ENCODE results near the gene KLK14.

The KLK14 gene

GRCh38 chr19:51093101-51093500, 10.4 kb upstream of the KLK14 start:
- peaks cover 2% of the 10 kb centered on the region; the same call in 1 of the 2 replicates for H4K20me1 ChIP-seq (ENCODE audit: low read depth, low read length)
- no peaks in the 10 kb centered on the region for H3K9me3 ChIP-seq (ENCODE audit: insufficient read depth, low read length)
- no peaks in the 10 kb centered on the region for H3K36me3 ChIP-seq (ENCODE audit: low read length)
- no peak overlapping the region for H3K4me2 ChIP-seq (ENCODE audit: low read depth, low read length, poor library complexity, severe bottlenecking)
- no peak overlapping the region for H2AFZ ChIP-seq (ENCODE audit: low read depth, low read length, severe bottlenecking)
- H3K79me2 ChIP-seq (ENCODE audit: insufficient read depth, low read length): no peaks in the 10 kb centered on the region
- no peak overlapping the region for H3K4me3 ChIP-seq (ENCODE audit: insufficient read depth, low read length, poor library complexity, severe bottlenecking)
- no peak overlapping the region for H3K27ac ChIP-seq (ENCODE audit: low read depth, low read length)
- no peak overlapping the region for H3K9ac ChIP-seq (ENCODE audit: low read length)
- H3F3A ChIP-seq (ENCODE audit: insufficient read depth): no peaks in the 10 kb centered on the region
- no peak for TF ChIP-seq EZH2phosphoT487 (conservative IDR thresholded peaks at IDR 0.05; ENCODE audit: low read length)
- TF ChIP-seq CTCF (IDR thresholded peaks at IDR 0.05; ENCODE audit: insufficient read depth, low read length, poor library complexity, severe bottlenecking): no peak
- no peaks in the 10 kb centered on the region for H3K9me2 ChIP-seq (replicated peaks; ENCODE audit: insufficient read depth, low read length)
- no peaks in the 10 kb centered on the region for H3K27me3 ChIP-seq (ENCODE audit: low read length)

- no peaks in the 10 kb centered on the region for H3K9me2 ChIP-seq (replicated peaks; ENCODE audit: insufficient read depth, low read length)
- H4K20me1 ChIP-seq (ENCODE audit: low read depth, low read length): peaks cover 2% of the 10 kb centered on the region; the same call in 1 of the 2 replicates
- H3K27ac ChIP-seq (ENCODE audit: low read depth, low read length): no peak overlapping the region
Measured at GRCh38 chr19:51091895-51092873, 9.5 kb upstream of the KLK14 start.

DNA sequence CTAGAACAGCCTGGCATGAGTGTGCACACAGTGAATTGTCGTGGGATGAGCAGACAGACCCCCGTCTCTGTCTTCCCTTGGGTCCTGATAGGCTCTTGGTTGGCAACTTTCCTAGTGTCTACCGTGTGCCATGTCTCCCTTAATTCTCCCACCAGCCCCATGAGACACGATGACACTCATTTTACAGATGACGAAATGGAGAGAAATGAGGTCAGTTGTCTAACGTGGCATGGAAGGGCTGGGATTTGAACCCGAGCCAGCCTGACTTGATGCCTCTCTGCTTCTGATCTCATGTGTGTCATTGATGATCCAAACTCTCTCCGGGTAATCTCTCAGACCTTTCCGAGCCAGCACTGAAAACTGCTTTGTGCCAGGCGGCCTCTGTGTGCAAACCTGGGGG, 8.4 kb upstream of the KLK14 start:
- Histone ChIP-seq H3K9me2 (replicated peaks; ENCODE audit: insufficient read depth, low read length) (no peaks in the 10 kb centered on the region), H3K9me3 (ENCODE audit: insufficient read depth, low read length) (no peaks in the 10 kb centered on the region), H2AFZ (ENCODE audit: low read depth, low read length, severe bottlenecking) (no peak overlapping the region), H3K36me3 (ENCODE audit: low read length) (no peaks in the 10 kb centered on the region), H3K79me2 (ENCODE audit: insufficient read depth, low read length) (no peaks in the 10 kb centered on the region), H4K20me1 (ENCODE audit: low read depth, low read length) (peaks cover 2% of the 10 kb centered on the region; the same call in 1 of the 2 replicates), H3K9ac (ENCODE audit: low read length) (no peak overlapping the region), H3K4me3 (ENCODE audit: insufficient read depth, low read length, poor library complexity, severe bottlenecking) (no peak overlapping the region), H3F3A (ENCODE audit: insufficient read depth) (no peaks in the 10 kb centered on the region), H3K4me2 (ENCODE audit: low read depth, low read length, poor library complexity, severe bottlenecking) (no peak overlapping the region), H3K27me3 (ENCODE audit: low read length) (no peaks in the 10 kb centered on the region), H3K27ac (ENCODE audit: low read depth, low read length) (no peak overlapping the region)
- TF ChIP-seq EZH2phosphoT487 (conservative IDR thresholded peaks at IDR 0.05; ENCODE audit: low read length): no peak
- TF ChIP-seq CTCF (IDR thresholded peaks at IDR 0.05; ENCODE audit: insufficient read depth, low read length, poor library complexity, severe bottlenecking): no peak

More at GRCh38 chr19:51091895-51092873, 9.5 kb upstream of the KLK14 start:
- Histone ChIP-seq H3K9me3 (ENCODE audit: insufficient read depth, low read length) (no peaks in the 10 kb centered on the region), H3F3A (ENCODE audit: insufficient read depth) (no peaks in the 10 kb centered on the region), H2AFZ (ENCODE audit: low read depth, low read length, severe bottlenecking) (no peak overlapping the region), H3K4me2 (ENCODE audit: low read depth, low read length, poor library complexity, severe bottlenecking) (no peak overlapping the region), H3K36me3 (ENCODE audit: low read length) (no peaks in the 10 kb centered on the region), H3K79me2 (ENCODE audit: insufficient read depth, low read length) (no peaks in the 10 kb centered on the region), H3K27me3 (ENCODE audit: low read length) (no peaks in the 10 kb centered on the region), H3K9ac (ENCODE audit: low read length) (no peak overlapping the region), H3K4me3 (ENCODE audit: insufficient read depth, low read length, poor library complexity, severe bottlenecking) (no peak overlapping the region)
- TF ChIP-seq EZH2phosphoT487 (conservative IDR thresholded peaks at IDR 0.05; ENCODE audit: low read length): no peak
- no peak for TF ChIP-seq CTCF (IDR thresholded peaks at IDR 0.05; ENCODE audit: insufficient read depth, low read length, poor library complexity, severe bottlenecking)
